Adipocyte (in vitro differentiated cells): Measurements from ENCODE around the gene PCBP3.
"Not testable (repeated sequence)": the region's sequence is repeated elsewhere in the genome, so short reads cannot be mapped to it uniquely, and the experiment has no call there.

Experiments
- DNase-seq: peaks from one replicate; pipeline ENCODE4 v3.0.0-alpha.2; 2015; ENCODE audit warnings: low read depth
- H3K27me3 ChIP-seq: replicated peaks from 2 replicates; pipeline ENCODE4 v1.7.0; 2013; ENCODE audit warnings: mild to moderate bottlenecking, low read length, moderate library complexity; ENCODE audit not compliant: control insufficient read depth, insufficient read depth
- H3K36me3 ChIP-seq: 2 replicates; pipeline ENCODE4 v1.7.0; 2013; ENCODE audit warnings: low read length, mild to moderate bottlenecking, moderate library complexity; ENCODE audit not compliant: control insufficient read depth, insufficient read depth, severe bottlenecking
- H3K4me1 ChIP-seq: 2 replicates; pipeline ENCODE4 v1.7.0; 2013; ENCODE audit warnings: mild to moderate bottlenecking, low read length, moderate library complexity; ENCODE audit not compliant: control insufficient read depth, insufficient read depth
- H3K4me3 ChIP-seq: 2 replicates; pipeline ENCODE4 v1.7.0; 2013; ENCODE audit warnings: mild to moderate bottlenecking, low read length, moderate library complexity
- H3K9ac ChIP-seq: 2 replicates; pipeline ENCODE4 v1.7.0; 2013; ENCODE audit warnings: mild to moderate bottlenecking, low read length, moderate library complexity
- H3K9me3 ChIP-seq: 2 replicates; pipeline ENCODE4 v1.7.0; 2013; ENCODE audit warnings: mild to moderate bottlenecking, low read length, moderate library complexity; ENCODE audit not compliant: control insufficient read depth

Gene PCBP3

GRCh38 chr21:45880097-45881068 is 236.9 kb downstream of the PCBP3 start:
- no peaks in the 10 kb centered on the region for H3K27me3 ChIP-seq
- peaks cover 50% of the 10 kb centered on the region for H3K4me1 ChIP-seq
- DNase-seq: peak; percentile 62
- H3K4me3 ChIP-seq: no peak overlapping the region
- no peaks in the 10 kb centered on the region for H3K9me3 ChIP-seq
- H3K36me3 ChIP-seq: no peaks in the 10 kb centered on the region
- peak overlapping the region; percentile 57 for H3K9ac ChIP-seq

GRCh38 chr21:45882645-45883044 is 239.1 kb downstream of the PCBP3 start:
- Histone ChIP-seq H3K9ac (no peak overlapping the region), H3K4me3 (no peak overlapping the region), H3K4me1 (peaks cover 36% of the 10 kb centered on the region), H3K9me3 (no peaks in the 10 kb centered on the region), H3K36me3 (no peaks in the 10 kb centered on the region), H3K27me3 (no peaks in the 10 kb centered on the region)
- DNase-seq: no peak

- no peaks in the 10 kb centered on the region for H3K9me3 ChIP-seq
- DNase-seq: no peak
- no peaks in the 10 kb centered on the region for H3K36me3 ChIP-seq
- H3K27me3 ChIP-seq: no peaks in the 10 kb centered on the region
- H3K9ac ChIP-seq: no peak overlapping the region
- no peak overlapping the region for H3K4me3 ChIP-seq
- H3K4me1 ChIP-seq: peaks cover 31% of the 10 kb centered on the region
Measured at GRCh38 chr21:45883090-45883489, 239.6 kb downstream of the PCBP3 start.

DNA sequence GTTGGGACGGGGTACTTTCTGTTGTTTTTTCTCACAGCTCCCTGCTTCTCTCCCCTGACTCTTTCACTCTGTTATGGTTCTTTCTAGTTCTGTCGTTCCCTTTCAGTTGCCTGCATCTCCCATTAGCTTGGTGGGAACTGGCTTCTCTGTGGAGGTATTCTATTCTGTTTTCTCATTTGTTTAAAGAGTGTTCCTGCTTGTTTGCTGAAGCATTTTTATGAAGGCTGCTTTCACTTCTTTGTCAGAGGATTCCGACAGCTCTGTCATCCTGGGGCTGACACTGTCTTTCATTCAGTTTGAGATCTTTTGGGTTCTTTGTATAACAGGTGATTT is 242.0 kb downstream of the PCBP3 start:
- Histone ChIP-seq H3K4me1 (peaks cover 24% of the 10 kb centered on the region), H3K9me3 (no peaks in the 10 kb centered on the region), H3K9ac (no peak overlapping the region), H3K36me3 (no peaks in the 10 kb centered on the region), H3K4me3 (no peak overlapping the region), H3K27me3 (no peaks in the 10 kb centered on the region)
- DNase-seq: no peak

- not testable (repeated sequence) for H3K4me3 ChIP-seq, H3K27me3 ChIP-seq, H3K9ac ChIP-seq, H3K36me3 ChIP-seq, DNase-seq, H3K9me3 ChIP-seq
- H3K4me1 ChIP-seq: peaks cover 22% of the 10 kb centered on the region
Measured at GRCh38 chr21:45885930-45886601, 242.5 kb downstream of the PCBP3 start.

GRCh38 chr21:45886610-45887026 is 243.1 kb downstream of the PCBP3 start:
- Histone ChIP-seq H3K9me3 (no peaks in the 10 kb centered on the region), H3K27me3 (no peaks in the 10 kb centered on the region)

DNA sequence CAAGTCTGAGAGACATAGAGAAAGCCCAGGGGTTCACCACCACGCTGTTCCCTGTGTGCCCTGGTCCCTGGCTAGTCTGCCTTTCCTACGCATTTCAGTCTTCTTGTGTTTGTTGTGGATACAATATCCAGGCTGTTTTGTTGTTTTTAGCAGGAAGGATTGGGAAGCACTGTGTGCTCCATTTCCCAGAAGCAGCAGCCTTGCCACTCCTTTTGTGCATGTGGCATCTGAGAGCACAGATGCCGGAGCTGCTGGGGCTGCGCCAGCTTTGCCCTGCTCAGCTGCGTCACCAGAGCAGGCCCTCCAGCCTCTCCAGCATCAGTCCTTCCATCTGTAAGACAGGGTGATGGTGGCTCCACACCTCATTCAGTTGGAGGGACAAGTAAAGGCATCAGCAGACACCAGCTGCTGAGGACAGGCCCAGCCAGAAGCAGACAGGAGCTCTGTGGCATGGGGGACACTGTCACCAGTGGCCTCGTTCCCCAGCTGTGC is 243.6 kb downstream of the PCBP3 start:
- no peaks in the 10 kb centered on the region for H3K27me3 ChIP-seq
- no peak for DNase-seq

More at GRCh38 chr21:45886610-45887026, 243.1 kb downstream of the PCBP3 start:
- DNase-seq: no peak
- peaks cover 22% of the 10 kb centered on the region for H3K4me1 ChIP-seq
- H3K4me3 ChIP-seq: no peak overlapping the region
- H3K9ac ChIP-seq: peak overlapping the region; percentile 5
- H3K36me3 ChIP-seq: no peaks in the 10 kb centered on the region

DNA sequence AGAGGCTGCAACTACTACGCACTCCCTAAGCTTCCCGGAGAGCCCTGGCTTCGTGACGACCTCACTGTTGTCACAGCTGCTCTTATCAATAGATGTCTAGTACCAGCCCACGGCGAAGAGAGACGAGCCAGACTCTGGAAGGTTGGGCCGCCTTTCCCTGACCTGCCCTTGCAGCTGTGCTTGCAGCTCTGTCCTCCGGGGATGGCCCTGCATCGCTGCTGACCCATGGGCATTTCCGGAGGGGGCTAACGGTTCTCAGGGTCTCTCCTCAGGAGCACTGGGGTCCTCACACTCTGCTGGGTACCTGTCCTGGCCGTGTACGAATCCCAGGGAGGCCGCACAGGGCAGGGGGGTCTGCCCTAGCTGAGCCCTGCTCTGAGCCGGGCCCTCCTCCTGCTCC is 244.3 kb downstream of the PCBP3 start:
- DNase-seq: no peak
- Histone ChIP-seq H3K9me3 (no peaks in the 10 kb centered on the region), H3K4me3 (no peak overlapping the region), H3K9ac (no peak overlapping the region), H3K27me3 (no peaks in the 10 kb centered on the region), H3K36me3 (no peaks in the 10 kb centered on the region), H3K4me1 (peaks cover 17% of the 10 kb centered on the region)

More for the DNA sequence above, 243.6 kb downstream of the PCBP3 start:
- H3K36me3 ChIP-seq: no peaks in the 10 kb centered on the region
- H3K4me1 ChIP-seq: peaks cover 22% of the 10 kb centered on the region
- no peak overlapping the region for H3K4me3 ChIP-seq
- no peaks in the 10 kb centered on the region for H3K9me3 ChIP-seq
- peak overlapping the region; percentile 5 for H3K9ac ChIP-seq

GRCh38 chr21:45888386-45889009 is 245.0 kb downstream of the PCBP3 start:
- Histone ChIP-seq H3K27me3 (no peaks in the 10 kb centered on the region), H3K9ac (no peak overlapping the region), H3K36me3 (no peaks in the 10 kb centered on the region), H3K4me1 (peaks cover 16% of the 10 kb centered on the region), H3K4me3 (no peak overlapping the region), H3K9me3 (no peaks in the 10 kb centered on the region)
- no peak for DNase-seq

- H3K9ac ChIP-seq: no peak overlapping the region
- no peaks in the 10 kb centered on the region for H3K36me3 ChIP-seq
- no peaks in the 10 kb centered on the region for H3K27me3 ChIP-seq
- H3K9me3 ChIP-seq: no peaks in the 10 kb centered on the region
- peaks cover 24% of the 10 kb centered on the region for H3K4me1 ChIP-seq
- no peak for DNase-seq
- H3K4me3 ChIP-seq: no peak overlapping the region
Measured at GRCh38 chr21:45889256-45889655, 245.7 kb downstream of the PCBP3 start.

DNA sequence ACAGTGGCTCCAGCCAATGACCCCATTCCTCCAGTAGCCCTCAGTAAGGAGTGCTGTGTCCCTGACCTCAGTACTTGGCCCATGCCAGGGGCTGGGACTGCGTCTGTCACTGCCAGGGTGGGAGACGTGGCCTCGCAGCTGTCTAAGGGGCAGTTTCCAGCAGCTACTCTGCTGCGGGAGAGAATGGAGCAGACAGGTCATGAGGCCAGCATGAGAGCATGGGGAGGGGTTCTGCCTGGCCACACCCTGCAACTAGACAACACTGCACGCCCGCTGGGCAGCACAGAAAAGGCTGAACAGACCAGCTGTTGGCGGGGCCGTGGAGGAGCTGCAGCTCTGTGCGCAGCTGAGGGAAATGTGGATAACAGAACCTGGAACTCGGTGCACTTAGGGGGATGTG is 246.4 kb downstream of the PCBP3 start:
- DNase-seq: no peak
- no peaks in the 10 kb centered on the region for H3K9me3 ChIP-seq
- peaks cover 31% of the 10 kb centered on the region for H3K4me1 ChIP-seq
- H3K27me3 ChIP-seq: no peaks in the 10 kb centered on the region
- no peaks in the 10 kb centered on the region for H3K36me3 ChIP-seq
- no peak overlapping the region for H3K4me3 ChIP-seq
- H3K9ac ChIP-seq: no peak overlapping the region
